HG03060 (cell line): ENCODE data around the gene WDR33.

Source experiments
- ATAC-seq: cut with Tn5 transposase; IDR thresholded peaks from one replicate; pipeline ENCODE4 v1.9.1; 2021; ENCODE audit warnings: low read depth, moderate number of reproducible peaks; ENCODE audit not compliant: unreplicated experiment

WDR33 gene

GRCh38 chr2:127701193-127701650 is 109.7 kb downstream of the WDR33 start, which contains the start of gene SFT2D3:
SFT2D3 (plus strand) TSS chr2:127701497; CDS start chr2:127701529, 32 bp downstream.
- peak; percentile 39 for ATAC-seq

- peak; percentile 68 for ATAC-seq
Measured at GRCh38 chr2:127700527-127701192, 110.3 kb downstream of the WDR33 start.

- no peak for ATAC-seq
Measured at GRCh38 chr2:127698553-127699355, 112.2 kb downstream of the WDR33 start.

- no peak for ATAC-seq
Measured at GRCh38 chr2:127697482-127698180, 113.3 kb downstream of the WDR33 start.

- ATAC-seq = no peak
Measured at GRCh38 chr2:127695491-127696472, 115.2 kb downstream of the WDR33 start.

GRCh38 chr2:127694986-127695385 is 116.0 kb downstream of the WDR33 start:
- no peak for ATAC-seq

- ATAC-seq = no peak
Measured at GRCh38 chr2:127690696-127691095, 120.3 kb downstream of the WDR33 start.

- ATAC-seq = no peak
Measured at GRCh38 chr2:127688405-127688804, 122.6 kb downstream of the WDR33 start.

GRCh38 chr2:127685410-127686080 is 125.4 kb downstream of the WDR33 start:
- ATAC-seq = no peak

- no peak for ATAC-seq
Measured at GRCh38 chr2:127683757-127684156, 127.2 kb downstream of the WDR33 start.

GRCh38 chr2:127683056-127683455 is 127.9 kb downstream of the WDR33 start:
- no peak for ATAC-seq

- ATAC-seq = no peak
Measured at GRCh38 chr2:127681976-127682857, 128.8 kb downstream of the WDR33 start.

GRCh38 chr2:127681288-127681804 is 129.6 kb downstream of the WDR33 start:
- no peak for ATAC-seq

GRCh38 chr2:127680706-127681287 is 130.2 kb downstream of the WDR33 start:
- ATAC-seq = no peak

GRCh38 chr2:127679680-127680361 is 131.2 kb downstream of the WDR33 start:
- ATAC-seq = no peak

- ATAC-seq = no peak
Measured at GRCh38 chr2:127678991-127679390, 132.0 kb downstream of the WDR33 start.

- no peak for ATAC-seq
Measured at GRCh38 chr2:127678531-127678930, 132.4 kb downstream of the WDR33 start.
